ENCODE results near the gene ANTKMT.
A peak's percentile ranks its signal among the peaks of the same experiment; 100 is the strongest.

Gene ANTKMT

GRCh38 chr16:715477-716199 is 5.3 kb upstream of the ANTKMT start:
- Histone ChIP-seq H3K4me3 (ENCODE audit: low read depth in 1 of 2, low read length in 2 of 2) (peak overlapping the region; percentile 47 to 55), H3K4me1 (ENCODE audit: control insufficient read depth in 1 of 2, insufficient read depth in 2 of 2, low read length in 2 of 2) (peaks cover 27 to 38% of the 10 kb centered on the region in 2 donors), H3K27me3 (ENCODE audit: control insufficient read depth in 1 of 2, insufficient read depth in 2 of 2, low read length in 2 of 2) (peaks cover 22 to 33% of the 10 kb centered on the region in 2 donors), H3K36me3 (ENCODE audit: control insufficient read depth in 1 of 2, insufficient read depth in 2 of 2, low read length in 2 of 2) (no peaks in the 10 kb centered on the region), H3K9me3 (ENCODE audit: control insufficient read depth in 1 of 2, low read length in 2 of 2) (no peaks in the 10 kb centered on the region), H3K9ac (ENCODE audit: low read depth in 1 of 2, low read length in 2 of 2) (no peak overlapping the region), H3K27ac (ENCODE audit: low read depth, low read length) (no peak overlapping the region)

DNA sequence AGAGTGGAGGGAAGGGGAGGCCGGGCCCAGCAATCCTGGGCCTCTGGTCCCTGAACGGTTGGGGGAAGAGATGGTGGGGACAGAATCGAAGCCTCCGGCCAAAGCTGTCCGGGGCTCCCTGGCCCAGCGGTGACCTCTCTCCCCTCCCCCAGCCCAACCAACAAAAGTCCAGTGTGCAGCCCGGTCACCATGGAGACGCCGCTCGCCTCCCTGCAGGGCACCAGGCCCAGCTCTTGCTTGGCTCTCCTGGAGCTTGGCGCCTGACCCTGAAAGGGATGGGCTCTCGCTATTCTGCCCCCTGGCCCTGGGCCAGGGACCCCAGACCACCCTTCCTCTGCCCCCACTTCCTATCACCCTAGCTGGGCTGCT is 4.8 kb upstream of the ANTKMT start:
- H3K27me3 ChIP-seq (ENCODE audit: control insufficient read depth in 1 of 2, insufficient read depth in 2 of 2, low read length in 2 of 2) = peaks cover 17 to 27% of the 10 kb centered on the region in 2 donors
- H3K4me1 ChIP-seq (ENCODE audit: control insufficient read depth in 1 of 2, insufficient read depth in 2 of 2, low read length in 2 of 2) = peaks cover 27 to 39% of the 10 kb centered on the region in 2 donors
- H3K36me3 ChIP-seq (ENCODE audit: control insufficient read depth in 1 of 2, insufficient read depth in 2 of 2, low read length in 2 of 2) = no peaks in the 10 kb centered on the region
- H3K4me3 ChIP-seq (ENCODE audit: low read depth in 1 of 2, low read length in 2 of 2) = peak overlapping the region in 1 of 2 donors; percentile 43
- no peak overlapping the region for H3K9ac ChIP-seq (ENCODE audit: low read depth in 1 of 2, low read length in 2 of 2)
- H3K27ac ChIP-seq (ENCODE audit: low read depth, low read length) = no peak overlapping the region
- no peaks in the 10 kb centered on the region for H3K9me3 ChIP-seq (ENCODE audit: control insufficient read depth in 1 of 2, low read length in 2 of 2)

DNA sequence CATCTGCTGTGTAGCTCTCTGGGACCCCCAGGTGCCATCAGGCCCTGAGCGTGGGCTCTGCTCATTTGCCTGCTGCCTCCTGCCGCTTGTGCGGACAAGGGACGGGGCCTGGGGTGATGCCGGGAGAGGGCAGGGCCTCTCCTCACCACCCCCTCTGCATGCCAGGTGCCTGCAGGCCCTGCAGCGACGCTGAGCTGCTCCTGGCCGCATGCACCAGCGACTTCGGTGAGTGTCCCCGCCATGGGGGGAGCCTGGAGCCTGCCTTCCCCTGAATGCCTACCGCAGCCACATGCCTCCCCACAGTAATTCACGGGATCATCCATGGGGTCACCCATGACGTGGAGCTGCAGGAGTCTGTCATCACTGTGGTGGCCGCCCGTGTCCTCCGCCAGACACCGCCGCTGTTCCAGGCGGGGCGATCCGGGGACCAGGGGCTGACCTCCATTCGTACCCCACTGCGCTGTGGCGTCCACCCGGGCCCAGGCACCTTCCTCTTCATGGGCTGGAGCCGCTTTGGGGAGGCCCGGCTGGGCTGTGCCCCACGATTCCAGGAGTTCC is 4.1 kb upstream of the ANTKMT start:
- peaks cover 27 to 42% of the 10 kb centered on the region in 2 donors for H3K4me1 ChIP-seq (ENCODE audit: control insufficient read depth in 1 of 2, insufficient read depth in 2 of 2, low read length in 2 of 2)

DNA sequence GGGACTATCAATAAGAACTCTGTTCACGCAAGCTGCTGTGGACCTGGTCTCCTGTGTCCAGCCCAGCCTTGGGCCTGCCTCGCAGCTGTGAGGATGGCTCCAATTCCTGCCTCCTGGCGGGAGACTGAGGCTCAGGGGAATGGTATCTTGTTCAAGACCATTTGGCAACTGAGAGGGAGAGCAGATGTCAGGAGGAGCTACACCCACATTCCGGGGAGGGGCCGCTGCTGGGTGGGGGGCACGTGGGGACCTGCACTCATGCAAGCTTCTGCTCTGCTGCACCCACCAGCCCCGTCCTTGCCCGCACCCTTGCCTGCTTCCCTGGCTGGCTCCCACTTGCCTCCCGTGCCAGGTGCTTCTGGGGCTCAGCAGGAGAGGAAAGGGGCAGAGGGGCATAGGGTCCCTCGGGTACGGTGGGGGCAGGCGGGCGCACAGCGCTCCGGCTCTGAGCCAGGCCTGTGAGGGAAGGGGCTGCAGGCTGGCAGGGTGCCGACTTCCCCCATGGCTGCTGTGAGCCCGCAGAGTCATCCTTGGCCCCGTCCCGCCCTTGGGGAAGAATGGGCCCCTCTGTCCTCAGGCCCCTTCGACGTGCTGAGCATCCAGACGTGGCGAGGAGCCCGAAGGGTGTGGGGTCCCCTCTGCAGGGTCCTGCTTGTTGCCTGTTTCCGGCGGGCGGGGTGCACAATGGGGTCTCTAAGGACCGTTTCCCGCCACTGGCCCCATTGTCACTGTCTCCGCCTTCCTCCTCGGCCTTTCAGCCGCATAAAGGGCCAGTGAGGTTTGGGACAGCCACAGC is 3.3 kb upstream of the ANTKMT start:
- H3K27ac ChIP-seq (ENCODE audit: low read depth, low read length) = no peak overlapping the region
- H3K27me3 ChIP-seq (ENCODE audit: control insufficient read depth in 1 of 2, insufficient read depth in 2 of 2, low read length in 2 of 2) = peaks cover 12 to 25% of the 10 kb centered on the region in 2 donors
- no peaks in the 10 kb centered on the region for H3K9me3 ChIP-seq (ENCODE audit: control insufficient read depth in 1 of 2, low read length in 2 of 2)
- no peak overlapping the region for H3K9ac ChIP-seq (ENCODE audit: low read depth in 1 of 2, low read length in 2 of 2)
- no peaks in the 10 kb centered on the region for H3K36me3 ChIP-seq (ENCODE audit: control insufficient read depth in 1 of 2, insufficient read depth in 2 of 2, low read length in 2 of 2)
- H3K4me1 ChIP-seq (ENCODE audit: control insufficient read depth in 1 of 2, insufficient read depth in 2 of 2, low read length in 2 of 2) = peaks cover 27 to 45% of the 10 kb centered on the region in 2 donors
- no peak overlapping the region for H3K4me3 ChIP-seq (ENCODE audit: low read depth in 1 of 2, low read length in 2 of 2)

More for the DNA sequence above, 4.1 kb upstream of the ANTKMT start:
- peaks cover 12 to 25% of the 10 kb centered on the region in 2 donors for H3K27me3 ChIP-seq (ENCODE audit: control insufficient read depth in 1 of 2, insufficient read depth in 2 of 2, low read length in 2 of 2)
- H3K9me3 ChIP-seq (ENCODE audit: control insufficient read depth in 1 of 2, low read length in 2 of 2) = no peaks in the 10 kb centered on the region
- H3K4me3 ChIP-seq (ENCODE audit: low read depth in 1 of 2, low read length in 2 of 2) = no peak overlapping the region
- no peaks in the 10 kb centered on the region for H3K36me3 ChIP-seq (ENCODE audit: control insufficient read depth in 1 of 2, insufficient read depth in 2 of 2, low read length in 2 of 2)
- H3K9ac ChIP-seq (ENCODE audit: low read depth in 1 of 2, low read length in 2 of 2) = no peak overlapping the region
- no peak overlapping the region for H3K27ac ChIP-seq (ENCODE audit: low read depth, low read length)

DNA sequence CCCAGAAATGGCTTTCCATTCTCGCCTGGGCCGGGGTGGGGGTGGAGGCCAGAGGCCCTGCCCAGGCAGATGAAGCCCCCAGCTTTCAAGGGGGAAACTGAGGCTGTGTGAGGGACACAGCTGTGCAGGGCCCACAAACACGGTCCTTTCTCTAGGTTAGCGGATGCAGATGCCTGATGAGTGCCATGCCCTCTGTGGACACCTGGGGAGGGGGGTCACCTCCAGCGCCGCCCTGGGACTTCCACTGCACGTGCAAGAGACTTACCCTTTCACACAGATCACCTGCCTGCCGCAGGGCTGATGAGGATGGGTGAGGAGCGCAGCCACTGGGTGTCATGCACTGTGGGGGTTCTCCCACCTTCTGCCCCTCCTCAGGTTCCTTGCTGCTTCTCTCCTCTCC is 2.6 kb upstream of the ANTKMT start:
- Histone ChIP-seq H3K9ac (ENCODE audit: low read depth in 1 of 2, low read length in 2 of 2) (no peak overlapping the region), H3K27me3 (ENCODE audit: control insufficient read depth in 1 of 2, insufficient read depth in 2 of 2, low read length in 2 of 2) (peaks cover 12 to 25% of the 10 kb centered on the region in 2 donors), H3K4me3 (ENCODE audit: low read depth in 1 of 2, low read length in 2 of 2) (no peak overlapping the region), H3K27ac (ENCODE audit: low read depth, low read length) (no peak overlapping the region), H3K36me3 (ENCODE audit: control insufficient read depth in 1 of 2, insufficient read depth in 2 of 2, low read length in 2 of 2) (no peaks in the 10 kb centered on the region), H3K9me3 (ENCODE audit: control insufficient read depth in 1 of 2, low read length in 2 of 2) (no peaks in the 10 kb centered on the region), H3K4me1 (ENCODE audit: control insufficient read depth in 1 of 2, insufficient read depth in 2 of 2, low read length in 2 of 2) (peaks cover 27 to 45% of the 10 kb centered on the region in 2 donors)

DNA sequence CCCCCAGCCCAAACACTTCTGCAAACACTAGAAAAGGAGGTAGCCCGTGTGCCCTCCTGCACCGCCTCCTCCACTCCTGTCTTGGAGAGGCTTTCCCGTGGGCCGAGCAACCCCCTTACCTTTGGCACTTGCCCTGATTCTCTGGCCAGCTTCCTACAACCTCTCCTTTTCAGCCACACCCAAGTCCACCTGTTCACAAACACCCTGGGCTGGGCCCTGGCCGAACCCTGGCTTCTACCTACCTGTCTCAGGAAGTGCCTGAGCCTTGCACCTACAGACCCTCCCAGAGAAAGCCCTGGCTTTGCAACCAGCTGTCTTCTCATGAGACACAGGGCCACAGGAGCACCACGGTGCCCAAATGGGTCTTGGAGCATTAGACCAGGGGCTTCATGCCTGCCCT is 2.0 kb upstream of the ANTKMT start:
- no peaks in the 10 kb centered on the region for H3K9me3 ChIP-seq (ENCODE audit: control insufficient read depth in 1 of 2, low read length in 2 of 2)
- peaks cover 27 to 45% of the 10 kb centered on the region in 2 donors for H3K4me1 ChIP-seq (ENCODE audit: control insufficient read depth in 1 of 2, insufficient read depth in 2 of 2, low read length in 2 of 2)
- H3K36me3 ChIP-seq (ENCODE audit: control insufficient read depth in 1 of 2, insufficient read depth in 2 of 2, low read length in 2 of 2) = no peaks in the 10 kb centered on the region
- peak overlapping the region; percentile 7 to 25 for H3K4me3 ChIP-seq (ENCODE audit: low read depth in 1 of 2, low read length in 2 of 2)
- no peak overlapping the region for H3K9ac ChIP-seq (ENCODE audit: low read depth in 1 of 2, low read length in 2 of 2)
- H3K27me3 ChIP-seq (ENCODE audit: control insufficient read depth in 1 of 2, insufficient read depth in 2 of 2, low read length in 2 of 2) = peaks cover 12 to 24% of the 10 kb centered on the region in 2 donors
- H3K27ac ChIP-seq (ENCODE audit: low read depth, low read length) = no peak overlapping the region

DNA sequence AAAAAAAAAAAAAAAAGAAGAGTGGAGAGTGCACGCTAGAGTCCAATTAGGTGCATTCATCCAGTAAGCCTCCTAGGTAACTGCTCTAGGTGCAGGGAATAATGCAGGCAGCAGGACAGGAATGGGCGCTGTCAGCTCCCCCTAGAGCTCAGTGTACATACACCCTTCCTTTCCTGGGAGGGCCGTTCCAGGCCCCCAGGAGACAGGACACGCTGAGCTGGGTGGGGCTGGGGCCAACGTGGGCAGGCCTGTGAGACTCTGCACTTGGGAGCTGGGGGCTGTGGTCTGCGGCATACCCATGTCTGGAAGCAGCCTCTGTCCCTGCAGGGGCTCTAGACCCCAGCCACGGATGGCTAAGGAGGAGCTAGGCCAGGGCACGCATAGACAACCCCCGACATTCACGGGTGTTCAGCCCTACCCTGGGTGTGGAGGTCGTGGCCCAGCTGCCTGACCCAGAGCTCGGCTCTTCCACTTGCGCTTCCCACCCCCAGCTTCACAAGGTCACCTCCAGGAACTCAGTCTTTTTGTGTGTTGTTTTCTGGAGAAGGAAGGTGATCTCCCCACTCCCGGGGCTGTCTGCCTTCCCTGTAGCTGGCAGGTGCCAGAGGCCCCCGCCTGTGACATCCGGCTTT is 1.0 kb upstream of the ANTKMT start:
- no peaks in the 10 kb centered on the region for H3K36me3 ChIP-seq (ENCODE audit: control insufficient read depth in 1 of 2, insufficient read depth in 2 of 2, low read length in 2 of 2)
- peak overlapping the region; percentile 63 to 77 for H3K9ac ChIP-seq (ENCODE audit: low read depth in 1 of 2, low read length in 2 of 2)
- no peaks in the 10 kb centered on the region for H3K9me3 ChIP-seq (ENCODE audit: control insufficient read depth in 1 of 2, low read length in 2 of 2)
- peak overlapping the region; percentile 76 to 77 for H3K4me3 ChIP-seq (ENCODE audit: low read depth in 1 of 2, low read length in 2 of 2)
- H3K27me3 ChIP-seq (ENCODE audit: control insufficient read depth in 1 of 2, insufficient read depth in 2 of 2, low read length in 2 of 2) = peaks cover 12 to 22% of the 10 kb centered on the region in 2 donors
- H3K27ac ChIP-seq (ENCODE audit: low read depth, low read length) = no peak overlapping the region
- H3K4me1 ChIP-seq (ENCODE audit: control insufficient read depth in 1 of 2, insufficient read depth in 2 of 2, low read length in 2 of 2) = peaks cover 27 to 41% of the 10 kb centered on the region in 2 donors

DNA sequence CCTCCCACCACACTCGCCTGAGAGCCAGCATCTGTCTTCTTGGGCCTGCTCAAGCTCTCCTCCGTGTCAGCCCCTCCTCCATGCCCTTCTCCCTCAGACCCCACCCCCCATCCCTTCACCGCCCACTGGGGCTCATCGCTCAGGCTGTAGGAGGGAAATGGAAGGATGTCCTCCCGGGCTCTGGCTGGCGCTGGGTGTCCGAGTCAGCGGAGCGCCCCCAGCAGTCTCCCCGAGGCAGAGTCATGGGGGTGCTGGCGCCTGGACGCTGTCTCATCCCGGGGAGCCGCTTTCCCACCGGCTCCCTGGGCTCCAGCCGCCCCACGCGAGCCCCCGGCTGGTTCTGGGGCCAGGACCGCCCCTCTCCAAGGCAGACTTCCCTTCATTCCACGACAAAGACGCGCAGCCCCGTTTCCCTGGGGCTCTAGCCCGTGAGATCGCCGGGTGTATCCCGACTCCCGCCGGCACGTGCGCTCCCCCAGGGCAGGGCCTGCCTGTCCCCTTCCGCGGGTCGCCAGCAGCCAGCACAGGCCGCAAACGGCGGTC is 428 bp upstream of the ANTKMT start:
- Histone ChIP-seq H3K9ac (ENCODE audit: low read depth in 1 of 2, low read length in 2 of 2) (peak overlapping the region; percentile 63 to 77), H3K27ac (ENCODE audit: low read depth, low read length) (peak overlapping the region; percentile 75), H3K4me1 (ENCODE audit: control insufficient read depth in 1 of 2, insufficient read depth in 2 of 2, low read length in 2 of 2) (peaks cover 27 to 41% of the 10 kb centered on the region in 2 donors), H3K27me3 (ENCODE audit: control insufficient read depth in 1 of 2, insufficient read depth in 2 of 2, low read length in 2 of 2) (peaks cover 15 to 28% of the 10 kb centered on the region in 2 donors), H3K9me3 (ENCODE audit: control insufficient read depth in 1 of 2, low read length in 2 of 2) (no peaks in the 10 kb centered on the region), H3K4me3 (ENCODE audit: low read depth in 1 of 2, low read length in 2 of 2) (peak overlapping the region; percentile 76 to 77), H3K36me3 (ENCODE audit: control insufficient read depth in 1 of 2, insufficient read depth in 2 of 2, low read length in 2 of 2) (no peaks in the 10 kb centered on the region)

GRCh38 chr16:721765-722540 is 1.0 kb downstream of the ANTKMT start:
- H3K4me3 ChIP-seq (ENCODE audit: low read depth in 1 of 2, low read length in 2 of 2) = peak overlapping the region; percentile 76 to 77
- H3K9me3 ChIP-seq (ENCODE audit: control insufficient read depth in 1 of 2, low read length in 2 of 2) = no peaks in the 10 kb centered on the region
- H3K36me3 ChIP-seq (ENCODE audit: control insufficient read depth in 1 of 2, insufficient read depth in 2 of 2, low read length in 2 of 2) = no peaks in the 10 kb centered on the region
- peaks cover 15 to 27% of the 10 kb centered on the region in 2 donors for H3K27me3 ChIP-seq (ENCODE audit: control insufficient read depth in 1 of 2, insufficient read depth in 2 of 2, low read length in 2 of 2)
- peaks cover 20 to 39% of the 10 kb centered on the region in 2 donors for H3K4me1 ChIP-seq (ENCODE audit: control insufficient read depth in 1 of 2, insufficient read depth in 2 of 2, low read length in 2 of 2)
- no peak overlapping the region for H3K9ac ChIP-seq (ENCODE audit: low read depth in 1 of 2, low read length in 2 of 2)
- no peak overlapping the region for H3K27ac ChIP-seq (ENCODE audit: low read depth, low read length)
